Esophagus muscularis mucosa (tissue), 4 donors: ENCODE results near the gene KANK4. TPM values are rescaled to one million over a fixed set of nuclear protein-coding genes. Genes with fewer than 3 reads are reported as not detected.

ENCODE experiments used
- DNase-seq: peaks from one replicate; pipeline ENCODE4 v3.0.0-alpha.2; 2017; ENCODE audit errors: extremely low spot score
- H3K27ac ChIP-seq, 4 donors: fragments of 200-600 bp; sonication (generic); replicated peaks in 1 of 4; 1 replicate in 3 of 4; 2 replicates in 1 of 4; pipeline ENCODE4 v1.5.1; 2016 to 2019; ENCODE audit warnings: mild to moderate bottlenecking in 1 of 4
- H3K27me3 ChIP-seq, 4 donors: fragments of 200-600 bp; sonication (generic); one replicate each; pipeline versions ENCODE4 v1.5.1 to v1.6.0; 2016 to 2019
- H3K36me3 ChIP-seq, 4 donors: fragments of 200-600 bp; sonication (generic); one replicate each; pipeline ENCODE4 v1.5.1; 2016 to 2019
- H3K4me1 ChIP-seq, 4 donors: fragments of 200-600 bp; sonication (generic); one replicate each; pipeline ENCODE4 v1.5.1; 2016 to 2019
- H3K4me3 ChIP-seq, 4 donors: fragments of 200-600 bp; sonication (generic); 1 replicate in 2 of 4; 2 replicates in 2 of 4; pipeline ENCODE4 v1.5.1; 2016 to 2019; ENCODE audit warnings: mild to moderate bottlenecking in 4 of 4, moderate library complexity in 1 of 4
- H3K9me3 ChIP-seq, 4 donors: fragments of 200-600 bp; sonication (generic); 1 replicate in 3 of 4; 2 replicates in 1 of 4; pipeline ENCODE4 v1.5.1; 2016 to 2019
- EP300 ChIP-seq: sonication (generic); formaldehyde crosslinking; IDR thresholded peaks from one replicate; pipeline ENCODE4 v1.6.1; 2017; ENCODE audit warnings: antibody characterized with exemption
- POLR2A ChIP-seq: fragments of 450-650 bp; IDR thresholded peaks from one replicate; pipeline ENCODE4 v1.6.1; 2017; ENCODE audit warnings: antibody characterized with exemption, moderate library complexity, mild to moderate bottlenecking, low read depth
- POLR2AphosphoS5 ChIP-seq, 2 donors: sonication (generic); formaldehyde crosslinking; IDR thresholded peaks; one replicate each; pipeline ENCODE4 v1.6.1; 2017; ENCODE audit warnings: antibody characterized with exemption in 2 of 2
- WGBS: methylation state at CpG from one replicate; pipeline ENCODE4 v1.1.5; 2018; 5-methylcytosine and 5-hydroxymethylcytosine counted together
- intact Hi-C: fragments of 100-400 bp; cut with DNase I; formaldehyde crosslinking; loops from one replicate; pipeline ENCODE4 v1.15.1; 2023
- total RNA-seq, 4 donors: library from RNA; depleted of rRNA; stranded (reverse); fragments of >200 nt; gene quantifications; one replicate each; pipeline versions ENCODE4 v1.1.0 to v1.2.1, GENCODE V29; 2016
- TF ChIP-seq, protein P1 (sequence below), 3 experiments: fragments of 200-600 bp in 2 of 3; fragments of 450-650 bp in 1 of 3; sonication (generic) in 2 of 3; IDR thresholded peaks; one replicate each; pipeline ENCODE4 v1.5.1; 2017 to 2019; ENCODE audit warnings: antibody characterized with exemption in 3 of 3, mild to moderate bottlenecking in 2 of 3, moderate library complexity in 1 of 3

Gene KANK4
- total RNA-seq, 4 donors from 2014 or later, result 0.42 to 1.4 (median 0.84) TPM

- H3K9me3 ChIP-seq, result no peaks in the 10 kb centered on the region
- H3K36me3 ChIP-seq, result no peaks in the 10 kb centered on the region
- no peak for DNase-seq
- intact Hi-C loops, result no loop called here
- no peak for TF ChIP-seq POLR2AphosphoS5 (IDR thresholded peaks at IDR 0.05)
- no peak overlapping the region for H3K4me3 ChIP-seq
- no peak overlapping the region for H3K27ac ChIP-seq
- H3K4me1 ChIP-seq, result peaks cover 6 to 14% (median 12%) of the 10 kb centered on the region in 4 donors
- WGBS, result 90% methylated on average over 5 of the region's 5 CpGs
- H3K27me3 ChIP-seq, result peaks cover 0 to 39% (median 3%) of the 10 kb centered on the region in 4 donors
These were observed 3.8 kb downstream of the KANK4 start for GRCh38 chr1:62315387-62315786.

DNA sequence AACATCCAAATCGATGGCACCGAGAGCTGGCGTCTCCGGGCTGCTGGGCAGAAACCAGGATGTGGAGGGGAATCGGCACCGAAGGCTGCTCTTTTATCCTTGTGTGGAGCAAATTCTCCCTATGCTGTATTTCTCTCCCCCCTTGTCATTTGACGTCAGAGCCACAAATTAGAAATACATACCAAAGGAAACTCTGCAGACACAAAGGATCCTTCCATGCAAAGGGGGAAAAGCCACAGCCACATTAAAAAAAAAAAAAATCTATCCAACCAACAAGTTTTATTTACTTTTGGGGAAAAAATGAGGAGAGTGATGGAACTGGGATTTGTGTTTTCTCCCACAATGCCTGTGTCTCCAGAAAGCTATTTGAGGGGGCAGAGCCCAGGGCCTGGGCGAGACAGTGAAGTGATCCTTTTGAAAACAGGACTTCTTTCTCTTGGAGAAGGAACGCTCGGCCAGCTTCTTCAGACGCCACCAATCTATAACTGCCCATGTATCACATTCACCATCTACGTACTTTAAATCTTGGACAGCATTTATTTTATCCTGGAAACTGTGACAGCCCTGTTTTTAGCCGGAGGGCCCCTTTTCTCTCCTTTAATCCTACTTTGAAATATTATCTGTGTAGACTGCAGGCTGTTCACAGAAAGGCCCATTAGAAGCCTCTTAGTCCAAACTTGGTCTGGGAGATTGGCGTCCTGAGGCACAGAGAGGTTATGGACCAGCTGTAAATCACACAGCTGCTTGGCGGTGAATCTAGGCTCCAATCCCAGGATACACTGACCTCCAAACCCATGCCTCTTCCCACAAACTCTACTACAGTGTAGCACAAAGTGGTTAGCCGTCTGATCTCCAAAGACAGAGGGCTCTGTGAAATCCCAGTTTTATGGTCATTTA, 4.5 kb downstream of the KANK4 start:
- peaks cover 6 to 14% (median 12%) of the 10 kb centered on the region in 4 donors for H3K4me1 ChIP-seq
- no peaks in the 10 kb centered on the region for H3K9me3 ChIP-seq
- H3K36me3 ChIP-seq, result no peaks in the 10 kb centered on the region
- no peak for TF ChIP-seq EP300
- TF ChIP-seq, protein P1, sequence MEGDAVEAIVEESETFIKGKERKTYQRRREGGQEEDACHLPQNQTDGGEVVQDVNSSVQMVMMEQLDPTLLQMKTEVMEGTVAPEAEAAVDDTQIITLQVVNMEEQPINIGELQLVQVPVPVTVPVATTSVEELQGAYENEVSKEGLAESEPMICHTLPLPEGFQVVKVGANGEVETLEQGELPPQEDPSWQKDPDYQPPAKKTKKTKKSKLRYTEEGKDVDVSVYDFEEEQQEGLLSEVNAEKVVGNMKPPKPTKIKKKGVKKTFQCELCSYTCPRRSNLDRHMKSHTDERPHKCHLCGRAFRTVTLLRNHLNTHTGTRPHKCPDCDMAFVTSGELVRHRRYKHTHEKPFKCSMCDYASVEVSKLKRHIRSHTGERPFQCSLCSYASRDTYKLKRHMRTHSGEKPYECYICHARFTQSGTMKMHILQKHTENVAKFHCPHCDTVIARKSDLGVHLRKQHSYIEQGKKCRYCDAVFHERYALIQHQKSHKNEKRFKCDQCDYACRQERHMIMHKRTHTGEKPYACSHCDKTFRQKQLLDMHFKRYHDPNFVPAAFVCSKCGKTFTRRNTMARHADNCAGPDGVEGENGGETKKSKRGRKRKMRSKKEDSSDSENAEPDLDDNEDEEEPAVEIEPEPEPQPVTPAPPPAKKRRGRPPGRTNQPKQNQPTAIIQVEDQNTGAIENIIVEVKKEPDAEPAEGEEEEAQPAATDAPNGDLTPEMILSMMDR (IDR thresholded peaks at IDR 0.05), result no peak
- no peak for TF ChIP-seq POLR2AphosphoS5 (IDR thresholded peaks at IDR 0.05)
- TF ChIP-seq POLR2A, result no peak
- WGBS, result 83% methylated on average over 16 of the region's 16 CpGs
- intact Hi-C loops, result no loop called here
- no peak for DNase-seq
- H3K27ac ChIP-seq, result no peak overlapping the region
- no peak overlapping the region for H3K4me3 ChIP-seq
- peaks cover 0 to 38% (median 3%) of the 10 kb centered on the region in 4 donors for H3K27me3 ChIP-seq

DNA sequence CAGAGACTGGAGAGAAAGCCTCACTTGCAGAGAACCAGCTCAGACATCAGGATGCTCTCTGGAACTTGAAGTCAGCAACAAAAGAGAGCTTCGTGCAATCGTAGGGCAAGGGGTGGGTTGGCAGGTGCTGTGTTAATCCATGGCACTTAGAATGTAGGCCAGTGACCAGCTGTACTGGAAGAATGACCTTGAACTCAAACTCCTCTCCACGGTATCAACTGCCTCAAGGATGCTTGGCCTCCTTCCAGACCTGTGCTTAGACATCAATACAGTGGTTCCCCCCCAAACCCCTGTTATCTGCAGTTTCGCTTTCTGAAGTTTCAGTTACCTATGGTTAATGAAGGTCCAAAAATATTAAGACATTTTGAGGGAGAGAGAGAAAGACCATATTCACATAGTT, 6.5 kb downstream of the KANK4 start:
- no peaks in the 10 kb centered on the region for H3K4me1 ChIP-seq
- DNase-seq, result no peak
- H3K9me3 ChIP-seq, result no peaks in the 10 kb centered on the region
- TF ChIP-seq EP300, result no peak
- TF ChIP-seq POLR2AphosphoS5 (IDR thresholded peaks at IDR 0.05), result no peak
- TF ChIP-seq, protein P1 (IDR thresholded peaks at IDR 0.05), result no peak
- TF ChIP-seq POLR2A, result no peak
- no peaks in the 10 kb centered on the region for H3K36me3 ChIP-seq
- peaks cover 0 to 18% (median 0%) of the 10 kb centered on the region in 4 donors for H3K27me3 ChIP-seq
- intact Hi-C loops, result no loop called here
- H3K27ac ChIP-seq, result no peak overlapping the region
- WGBS, result 69% methylated on average over 4 of the region's 4 CpGs
- H3K4me3 ChIP-seq, result no peak overlapping the region

GRCh38 chr1:62311473-62311943, 7.7 kb downstream of the KANK4 start:
- H3K4me1 ChIP-seq, result no peaks in the 10 kb centered on the region
- no peaks in the 10 kb centered on the region for H3K36me3 ChIP-seq
- no peak overlapping the region for H3K27ac ChIP-seq
- H3K9me3 ChIP-seq, result no peaks in the 10 kb centered on the region
- WGBS, result 82% methylated on average over 6 of the region's 6 CpGs
- TF ChIP-seq POLR2A (no peak), EP300 (no peak), POLR2AphosphoS5 (IDR thresholded peaks at IDR 0.05) (no peak)
- TF ChIP-seq, protein P1 (IDR thresholded peaks at IDR 0.05), result no peak
- DNase-seq, result no peak
- H3K27me3 ChIP-seq, result peaks cover 0 to 12% (median 0%) of the 10 kb centered on the region in 4 donors
- H3K4me3 ChIP-seq, result no peak overlapping the region
- intact Hi-C loops, result no loop called here

- H3K36me3 ChIP-seq, result no peaks in the 10 kb centered on the region
- intact Hi-C loops, result no loop called here
- no peak for DNase-seq
- H3K9me3 ChIP-seq, result no peaks in the 10 kb centered on the region
- H3K27me3 ChIP-seq, result peaks cover 0 to 12% (median 0%) of the 10 kb centered on the region in 4 donors
- WGBS, result 83% methylated on average over 3 of the region's 7 CpGs
- H3K27ac ChIP-seq, result no peak overlapping the region
- TF ChIP-seq, protein P1 (IDR thresholded peaks at IDR 0.05), result no peak
- no peak for TF ChIP-seq POLR2A
- TF ChIP-seq EP300, result no peak
- TF ChIP-seq POLR2AphosphoS5 (IDR thresholded peaks at IDR 0.05), result no peak
- no peaks in the 10 kb centered on the region for H3K4me1 ChIP-seq
- H3K4me3 ChIP-seq, result no peak overlapping the region
These were observed 9.3 kb downstream of the KANK4 start for GRCh38 chr1:62309906-62310305.
